HCT116 (cell line): ENCODE measurements around the gene HEY2. TPM values are rescaled to one million over a fixed set of nuclear protein-coding genes. Genes with fewer than 3 reads are reported as not detected.

ENCODE experiments used
- ATAC-seq: fragments of 200-7000 bp; cut with Tn5 transposase; 2 replicates; pipeline ENCODE4 v1.9.1; 2020; ENCODE audit warnings: mild to moderate bottlenecking, moderate library complexity
- BruUV-seq: library from RNA; stranded (reverse); fragments of 400-500 nt; replicated peaks from 2 replicates; lab custom pipeline; 2021; lab: Mats Ljungman, UMichigan
- CTCF ChIA-PET: fragments of 300-600 bp; sonication (Branson Sonifier 250); formaldehyde crosslinking; loops from one replicate; lab custom pipeline; 2021; ENCODE audit warnings: antibody characterized with exemption; lab: Charles Lee
- POLR2A ChIA-PET: fragments of 300-600, 350-600 bp; sonication (Branson Sonifier 250); formaldehyde crosslinking; loops from one replicate; lab custom pipeline; 2021; ENCODE audit warnings: antibody characterized with exemption; lab: Charles Lee
- RAD21 ChIA-PET, 2 experiments: fragments of 300-600 bp; sonication (Branson Sonifier 250); formaldehyde crosslinking; loops; one replicate each; lab custom pipeline; 2023; ENCODE audit warnings: low total read pairs in 2 of 2; ENCODE audit not compliant: uncharacterized antibody in 2 of 2, unreplicated experiment in 2 of 2, low non-redundant PET in 1 of 2; lab: Charles Lee
- DNase-seq: peaks from one replicate; pipeline ENCODE4 v3.0.0-alpha.2; 2010; ENCODE audit warnings: low read depth, low spot score
- H2AFZ ChIP-seq: fragments of 200-600 bp; shearing (Covaris generic), sonication (generic); 2 replicates; pipeline ENCODE4 v1.6.1; 2017; ENCODE audit warnings: low read depth, mixed run types, mixed read lengths, antibody characterized with exemption, low read length; ENCODE audit not compliant: poor library complexity, severe bottlenecking
- H3K27ac ChIP-seq: 2 replicates; pipeline ENCODE4 v1.5.1; 2012; ENCODE audit warnings: low read depth, low read length
- H3K27me3 ChIP-seq: fragments of 200-600 bp; sonication (generic); 2 replicates; pipeline ENCODE4 v1.6.1; 2016; ENCODE audit warnings: mixed run types, low read length, mixed read lengths; ENCODE audit not compliant: insufficient read depth
- H3K36me3 ChIP-seq, 2 experiments: fragments of 200-500 bp in 1 of 2; fragments of 200-600 bp in 1 of 2; sonication (Bioruptor generic) in 1 of 2; sonication (generic) in 1 of 2; 2 replicates each; pipeline versions ENCODE4 v1.5.1 to v1.6.1; 2014 to 2016; ENCODE audit warnings: low read length in 2 of 2, inconsistent platforms in 1 of 2, mixed read lengths in 1 of 2, mixed run types in 1 of 2; ENCODE audit not compliant: insufficient read depth in 2 of 2, control insufficient read depth in 1 of 2
- H3K4me1 ChIP-seq, 2 experiments: fragments of 200-600 bp in 1 of 2; sonication (generic) in 1 of 2; 2 replicates each; pipeline versions ENCODE4 v1.5.1 to v1.6.1; 2012 to 2017; ENCODE audit warnings: low read length in 2 of 2, inconsistent platforms in 1 of 2, mild to moderate bottlenecking in 1 of 2, mixed read lengths in 1 of 2, mixed run types in 1 of 2, moderate library complexity in 1 of 2; ENCODE audit not compliant: insufficient read depth in 2 of 2, control insufficient read depth in 1 of 2
- H3K4me2 ChIP-seq: fragments of 200-600 bp; sonication (generic); 2 replicates; pipeline ENCODE4 v1.6.1; 2017; ENCODE audit warnings: mixed run types, low read length, mixed read lengths
- H3K4me3 ChIP-seq, 2 experiments: fragments of 200-600 bp in 1 of 2; sonication (generic) in 1 of 2; replicated peaks in 1 of 2; 2 replicates each; pipeline ENCODE4 v1.5.1; 2011 to 2016; ENCODE audit warnings: low read length in 2 of 2, control low read depth in 1 of 2, low read depth in 1 of 2, mild to moderate bottlenecking in 1 of 2, mixed read lengths in 1 of 2, mixed run types in 1 of 2
- H3K79me2 ChIP-seq: fragments of 200-600 bp; sonication (generic); 2 replicates; pipeline ENCODE4 v1.6.1; 2017; ENCODE audit warnings: mild to moderate bottlenecking, mixed run types, low read length, moderate library complexity, mixed read lengths; ENCODE audit not compliant: insufficient read depth
- H3K9ac ChIP-seq: fragments of 200-600 bp; sonication (generic); 2 replicates; pipeline ENCODE4 v1.6.1; 2016; ENCODE audit warnings: low read length, mixed read lengths
- H3K9me2 ChIP-seq: fragments of 200-600 bp; sonication (generic), shearing (Covaris generic); 2 replicates; pipeline ENCODE4 v1.6.1; 2017; ENCODE audit warnings: mixed run types, mild to moderate bottlenecking, moderate library complexity; ENCODE audit not compliant: insufficient read depth
- H3K9me3 ChIP-seq, 2 experiments: fragments of 200-500 bp in 1 of 2; fragments of 200-600 bp in 1 of 2; sonication (Bioruptor generic) in 1 of 2; sonication (generic) in 1 of 2; 2 replicates each; pipeline ENCODE4 v1.6.1; 2014 to 2017; ENCODE audit warnings: low read length in 2 of 2, mixed read lengths in 2 of 2, inconsistent platforms in 1 of 2, low read depth in 1 of 2, mild to moderate bottlenecking in 1 of 2, mixed run types in 1 of 2, moderate library complexity in 1 of 2; ENCODE audit not compliant: control insufficient read depth in 1 of 2, insufficient read depth in 1 of 2
- H4K20me1 ChIP-seq: fragments of 200-600 bp; sonication (generic), shearing (Covaris generic); 2 replicates; pipeline ENCODE4 v1.6.1; 2017; ENCODE audit warnings: mixed run types, mild to moderate bottlenecking, moderate library complexity; ENCODE audit not compliant: insufficient read depth
- CBX3 ChIP-seq: IDR thresholded peaks from 2 replicates; pipeline ENCODE4 v1.6.1; 2012; ENCODE audit warnings: low read depth
- CEBPB ChIP-seq: IDR thresholded peaks from 2 replicates; pipeline ENCODE4 v1.6.1; 2012; ENCODE audit warnings: low read depth
- ELF1 ChIP-seq: IDR thresholded peaks from 2 replicates; pipeline ENCODE4 v1.6.1; 2012; ENCODE audit warnings: low read depth, borderline replicate concordance
- EZH2 ChIP-seq: fragments of 200-600 bp; sonication (generic); IDR thresholded peaks from 2 replicates; pipeline ENCODE4 v1.6.1; 2017; ENCODE audit warnings: antibody characterized with exemption, mixed run types
- EZH2phosphoT487 ChIP-seq: fragments of 200-600 bp; IDR thresholded peaks from 2 replicates; pipeline ENCODE4 v1.6.1; 2018; ENCODE audit warnings: antibody characterized with exemption, borderline replicate concordance
- FOSL1 ChIP-seq: IDR thresholded peaks from 2 replicates; pipeline ENCODE4 v1.6.1; 2012; ENCODE audit warnings: low read depth
- JUND ChIP-seq: IDR thresholded peaks from 2 replicates; pipeline ENCODE4 v1.6.1; 2012
- POLR2A ChIP-seq: IDR thresholded peaks from 2 replicates; pipeline ENCODE4 v1.7.0; 2011; ENCODE audit warnings: borderline replicate concordance; ENCODE audit not compliant: insufficient read depth, insufficient read length; ENCODE audit errors: extremely low read depth
- POLR2AphosphoS5 ChIP-seq: IDR thresholded peaks from 2 replicates; pipeline ENCODE4 v1.6.1; 2011; ENCODE audit warnings: mild to moderate bottlenecking, low read depth, low read length, moderate library complexity
- RAD21 ChIP-seq: IDR thresholded peaks from 2 replicates; pipeline ENCODE4 v1.6.1; 2012; ENCODE audit warnings: low read depth, mild to moderate bottlenecking
- SIN3A ChIP-seq: IDR thresholded peaks from 2 replicates; pipeline ENCODE4 v1.6.1; 2012; ENCODE audit warnings: low read depth
- YY1 ChIP-seq: IDR thresholded peaks from 2 replicates; pipeline ENCODE4 v1.6.1; 2011; ENCODE audit warnings: low read length, low read depth, moderate library complexity, mild to moderate bottlenecking; ENCODE audit not compliant: insufficient replicate concordance; ENCODE audit errors: extremely low read depth
- ZFX ChIP-seq: fragments of 450-650 bp; IDR thresholded peaks from 2 replicates; pipeline ENCODE4 v1.6.1; 2017
- ZNF274 ChIP-seq: fragments of 200-500 bp; sonication (Bioruptor generic); IDR thresholded peaks from 2 replicates; pipeline ENCODE4 v1.6.1; 2014; ENCODE audit warnings: mild to moderate bottlenecking, low read depth, low read length, inconsistent platforms
- intact Hi-C: fragments of 100-400 bp; cut with micrococcal nuclease; formaldehyde crosslinking; loops from 2 replicates; pipeline ENCODE4 v1.10.0; 2022
- total RNA-seq: library from RNA; stranded (reverse); gene quantifications from one replicate; pipeline ENCODE4 v1.2.1, GENCODE V29; 2021; ENCODE audit not compliant: unreplicated experiment
- TF ChIP-seq, protein P1 (sequence below): IDR thresholded peaks from 2 replicates; pipeline ENCODE4 v1.6.1; 2012
- TF ChIP-seq, protein P2 (sequence below), 3 experiments: fragments of 200-600 bp in 1 of 3; sonication (generic) in 1 of 3; IDR thresholded peaks in 2 of 3; conservative IDR thresholded peaks in 1 of 3; 2 replicates each; pipeline ENCODE4 v1.5.1; 2012 to 2017; ENCODE audit warnings: low read depth in 2 of 3, low read length in 2 of 3, antibody characterized with exemption in 1 of 3, borderline replicate concordance in 1 of 3, control low read depth in 1 of 3, mild to moderate bottlenecking in 1 of 3, mixed read lengths in 1 of 3, mixed run types in 1 of 3, moderate library complexity in 1 of 3; ENCODE audit not compliant: insufficient read depth in 1 of 3
- TF ChIP-seq, protein P3 (sequence below): IDR thresholded peaks from 2 replicates; pipeline ENCODE4 v1.6.1; 2011; ENCODE audit warnings: mild to moderate bottlenecking, low read length, moderate library complexity; ENCODE audit not compliant: insufficient replicate concordance; ENCODE audit errors: extremely low read depth
- TF ChIP-seq, protein P4 (sequence below): IDR thresholded peaks from 2 replicates; pipeline ENCODE4 v1.6.1; 2012; ENCODE audit warnings: low read depth

The HEY2 gene
- total RNA-seq, 1 experiment from 2014 or later, result not detected

DNA sequence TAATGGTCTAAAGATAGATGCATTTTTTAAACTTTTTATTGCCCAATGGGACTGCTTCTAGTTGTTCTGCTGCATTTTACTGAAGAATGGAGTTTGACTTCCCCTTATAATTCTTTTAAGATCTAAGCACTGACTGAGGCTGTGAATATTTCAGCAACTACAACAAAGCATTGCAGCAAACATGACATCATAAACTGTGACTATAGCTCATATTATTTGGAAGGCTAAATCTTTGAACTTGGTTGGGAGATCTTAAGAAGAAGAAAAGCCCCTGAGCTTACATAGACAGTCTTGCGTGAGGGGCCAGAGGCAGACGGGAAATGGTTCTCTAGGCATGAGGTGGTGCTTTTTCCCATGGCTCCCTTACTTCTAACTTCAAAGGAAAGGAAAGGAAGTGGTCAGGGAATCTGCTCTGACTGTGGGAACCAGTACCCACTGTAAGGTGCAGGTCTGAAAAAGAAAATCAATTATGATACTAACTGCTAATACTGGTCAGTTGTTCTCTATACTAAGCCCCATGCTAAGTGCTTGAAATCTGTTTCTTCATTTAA, 14.8 kb downstream of the HEY2 start:
- no TSS peak for BruUV-seq
- ChIA-PET CTCF (interaction anchor here (1.0 to 1.3 kb wide), 2 partner anchors 10 to 448 kb away, joined by 5 to 6 read pairs; no protein-coding TSS in a partner anchor), POLR2A (no interaction called here)

More for the DNA sequence above, 14.8 kb downstream of the HEY2 start:
- H3K36me3 ChIP-seq, result no peaks in the 10 kb centered on the region
- no peak overlapping the region for H3K27ac ChIP-seq
- intact Hi-C loops, result loop anchor here (10.0 kb wide), 3 partner anchors 569 to 1361 kb away; partner anchors contain the start of gene TPD52L1
- TF ChIP-seq, protein P1, sequence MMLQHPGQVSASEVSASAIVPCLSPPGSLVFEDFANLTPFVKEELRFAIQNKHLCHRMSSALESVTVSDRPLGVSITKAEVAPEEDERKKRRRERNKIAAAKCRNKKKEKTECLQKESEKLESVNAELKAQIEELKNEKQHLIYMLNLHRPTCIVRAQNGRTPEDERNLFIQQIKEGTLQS, result no peak
- no peak for TF ChIP-seq FOSL1
- no peak for TF ChIP-seq YY1
- no peak for TF ChIP-seq ZFX
- TF ChIP-seq CBX3, result no peak
- TF ChIP-seq, protein P2, sequence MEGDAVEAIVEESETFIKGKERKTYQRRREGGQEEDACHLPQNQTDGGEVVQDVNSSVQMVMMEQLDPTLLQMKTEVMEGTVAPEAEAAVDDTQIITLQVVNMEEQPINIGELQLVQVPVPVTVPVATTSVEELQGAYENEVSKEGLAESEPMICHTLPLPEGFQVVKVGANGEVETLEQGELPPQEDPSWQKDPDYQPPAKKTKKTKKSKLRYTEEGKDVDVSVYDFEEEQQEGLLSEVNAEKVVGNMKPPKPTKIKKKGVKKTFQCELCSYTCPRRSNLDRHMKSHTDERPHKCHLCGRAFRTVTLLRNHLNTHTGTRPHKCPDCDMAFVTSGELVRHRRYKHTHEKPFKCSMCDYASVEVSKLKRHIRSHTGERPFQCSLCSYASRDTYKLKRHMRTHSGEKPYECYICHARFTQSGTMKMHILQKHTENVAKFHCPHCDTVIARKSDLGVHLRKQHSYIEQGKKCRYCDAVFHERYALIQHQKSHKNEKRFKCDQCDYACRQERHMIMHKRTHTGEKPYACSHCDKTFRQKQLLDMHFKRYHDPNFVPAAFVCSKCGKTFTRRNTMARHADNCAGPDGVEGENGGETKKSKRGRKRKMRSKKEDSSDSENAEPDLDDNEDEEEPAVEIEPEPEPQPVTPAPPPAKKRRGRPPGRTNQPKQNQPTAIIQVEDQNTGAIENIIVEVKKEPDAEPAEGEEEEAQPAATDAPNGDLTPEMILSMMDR (IDR thresholded peaks at IDR 0.05 in 2 of 3, conservative IDR thresholded peaks at IDR 0.05 in 1 of 3; ENCODE audit: borderline replicate concordance in 1 of 3, insufficient read depth in 1 of 3, low read depth in 2 of 3, low read length in 2 of 3), result no peak
- TF ChIP-seq CEBPB, result no peak
- TF ChIP-seq ZNF274, result no peak
- TF ChIP-seq JUND, result no peak
- TF ChIP-seq, protein P3, sequence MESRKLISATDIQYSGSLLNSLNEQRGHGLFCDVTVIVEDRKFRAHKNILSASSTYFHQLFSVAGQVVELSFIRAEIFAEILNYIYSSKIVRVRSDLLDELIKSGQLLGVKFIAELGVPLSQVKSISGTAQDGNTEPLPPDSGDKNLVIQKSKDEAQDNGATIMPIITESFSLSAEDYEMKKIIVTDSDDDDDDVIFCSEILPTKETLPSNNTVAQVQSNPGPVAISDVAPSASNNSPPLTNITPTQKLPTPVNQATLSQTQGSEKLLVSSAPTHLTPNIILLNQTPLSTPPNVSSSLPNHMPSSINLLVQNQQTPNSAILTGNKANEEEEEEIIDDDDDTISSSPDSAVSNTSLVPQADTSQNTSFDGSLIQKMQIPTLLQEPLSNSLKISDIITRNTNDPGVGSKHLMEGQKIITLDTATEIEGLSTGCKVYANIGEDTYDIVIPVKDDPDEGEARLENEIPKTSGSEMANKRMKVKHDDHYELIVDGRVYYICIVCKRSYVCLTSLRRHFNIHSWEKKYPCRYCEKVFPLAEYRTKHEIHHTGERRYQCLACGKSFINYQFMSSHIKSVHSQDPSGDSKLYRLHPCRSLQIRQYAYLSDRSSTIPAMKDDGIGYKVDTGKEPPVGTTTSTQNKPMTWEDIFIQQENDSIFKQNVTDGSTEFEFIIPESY, result no peak
- TF ChIP-seq EZH2, result no peak
- no peak for TF ChIP-seq POLR2A
- TF ChIP-seq, protein P4, sequence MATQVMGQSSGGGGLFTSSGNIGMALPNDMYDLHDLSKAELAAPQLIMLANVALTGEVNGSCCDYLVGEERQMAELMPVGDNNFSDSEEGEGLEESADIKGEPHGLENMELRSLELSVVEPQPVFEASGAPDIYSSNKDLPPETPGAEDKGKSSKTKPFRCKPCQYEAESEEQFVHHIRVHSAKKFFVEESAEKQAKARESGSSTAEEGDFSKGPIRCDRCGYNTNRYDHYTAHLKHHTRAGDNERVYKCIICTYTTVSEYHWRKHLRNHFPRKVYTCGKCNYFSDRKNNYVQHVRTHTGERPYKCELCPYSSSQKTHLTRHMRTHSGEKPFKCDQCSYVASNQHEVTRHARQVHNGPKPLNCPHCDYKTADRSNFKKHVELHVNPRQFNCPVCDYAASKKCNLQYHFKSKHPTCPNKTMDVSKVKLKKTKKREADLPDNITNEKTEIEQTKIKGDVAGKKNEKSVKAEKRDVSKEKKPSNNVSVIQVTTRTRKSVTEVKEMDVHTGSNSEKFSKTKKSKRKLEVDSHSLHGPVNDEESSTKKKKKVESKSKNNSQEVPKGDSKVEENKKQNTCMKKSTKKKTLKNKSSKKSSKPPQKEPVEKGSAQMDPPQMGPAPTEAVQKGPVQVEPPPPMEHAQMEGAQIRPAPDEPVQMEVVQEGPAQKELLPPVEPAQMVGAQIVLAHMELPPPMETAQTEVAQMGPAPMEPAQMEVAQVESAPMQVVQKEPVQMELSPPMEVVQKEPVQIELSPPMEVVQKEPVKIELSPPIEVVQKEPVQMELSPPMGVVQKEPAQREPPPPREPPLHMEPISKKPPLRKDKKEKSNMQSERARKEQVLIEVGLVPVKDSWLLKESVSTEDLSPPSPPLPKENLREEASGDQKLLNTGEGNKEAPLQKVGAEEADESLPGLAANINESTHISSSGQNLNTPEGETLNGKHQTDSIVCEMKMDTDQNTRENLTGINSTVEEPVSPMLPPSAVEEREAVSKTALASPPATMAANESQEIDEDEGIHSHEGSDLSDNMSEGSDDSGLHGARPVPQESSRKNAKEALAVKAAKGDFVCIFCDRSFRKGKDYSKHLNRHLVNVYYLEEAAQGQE, result no peak
- TF ChIP-seq SIN3A, result no peak
- TF ChIP-seq EZH2phosphoT487, result no peak
- no peak for TF ChIP-seq RAD21
- TF ChIP-seq ELF1, result no peak
- TF ChIP-seq POLR2AphosphoS5, result no peak
- RAD21 ChIA-PET, result no interaction called here
- H3K4me2 ChIP-seq, result no peak overlapping the region
- H3K27me3 ChIP-seq, result peaks cover 53% of the 10 kb centered on the region
- H4K20me1 ChIP-seq, result no peaks in the 10 kb centered on the region
- H3K9ac ChIP-seq, result no peak overlapping the region
- H3K79me2 ChIP-seq, result no peaks in the 10 kb centered on the region
- no peak for ATAC-seq
- H3K9me3 ChIP-seq, result no peaks in the 10 kb centered on the region
- H2AFZ ChIP-seq, result no peak overlapping the region
- DNase-seq, result no peak
- no peaks in the 10 kb centered on the region for H3K9me2 ChIP-seq
- no peak overlapping the region for H3K4me3 ChIP-seq
- H3K4me1 ChIP-seq, result peaks cover 0 to 2% of the 10 kb centered on the region in 2 experiments; a peak in 1 of 4 replicates
